Fibroblast of skin of right biceps (primary cell): ENCODE measurements around the gene GABRB3.
"Not testable (repeated sequence)": the region's sequence is repeated elsewhere in the genome, so short reads cannot be mapped to it uniquely, and the experiment has no call there.

Experiments
- DNase-seq: peaks from one replicate; pipeline ENCODE4 v3.0.0-alpha.2; 2013

The GABRB3 gene

DNA sequence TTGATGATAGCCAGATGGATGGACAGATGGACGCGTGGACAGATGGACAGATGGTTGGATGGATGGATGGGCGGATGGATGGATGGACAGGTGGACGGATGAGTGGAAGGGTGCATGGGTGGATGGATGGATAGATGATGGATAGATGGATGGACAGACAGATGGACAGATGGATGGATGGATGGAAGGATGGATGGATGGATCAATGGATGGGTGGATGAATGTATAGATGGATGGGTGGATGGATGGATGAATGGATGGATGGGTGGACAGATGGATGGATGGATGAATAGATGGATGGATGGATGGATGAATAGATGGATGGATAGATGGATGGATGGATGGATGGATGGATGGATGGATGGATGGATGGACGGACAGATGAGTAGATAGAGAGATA, 40.9 kb downstream of the GABRB3 start:
- no peak for DNase-seq

DNA sequence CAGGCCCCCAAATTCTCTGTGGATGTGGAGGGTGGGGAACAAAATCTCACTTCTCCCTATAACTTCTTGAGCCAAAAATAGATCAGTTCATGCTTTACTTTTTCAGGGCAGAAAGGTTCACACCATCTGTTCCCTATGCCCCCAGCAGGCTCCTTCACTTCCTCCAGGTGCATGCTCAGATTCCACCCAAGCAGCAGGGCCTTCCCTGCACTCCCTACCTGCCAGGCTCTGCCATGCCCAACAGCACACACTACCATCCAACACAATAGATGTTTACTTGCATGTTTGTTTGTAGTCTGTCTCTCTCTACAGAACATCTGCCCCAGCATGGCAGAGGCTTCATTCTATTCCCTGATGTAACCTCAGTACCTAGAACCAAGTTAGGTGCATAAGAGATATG, 43.3 kb downstream of the GABRB3 start:
- DNase-seq = no peak

- no peak for DNase-seq
Observed at GRCh38 chr15:26729030-26729429, 43.8 kb downstream of the GABRB3 start.

GRCh38 chr15:26724381-26725150, 48.3 kb downstream of the GABRB3 start:
- DNase-seq = no peak

- DNase-seq = no peak
Observed at GRCh38 chr15:26722621-26723160, 50.2 kb downstream of the GABRB3 start.

DNA sequence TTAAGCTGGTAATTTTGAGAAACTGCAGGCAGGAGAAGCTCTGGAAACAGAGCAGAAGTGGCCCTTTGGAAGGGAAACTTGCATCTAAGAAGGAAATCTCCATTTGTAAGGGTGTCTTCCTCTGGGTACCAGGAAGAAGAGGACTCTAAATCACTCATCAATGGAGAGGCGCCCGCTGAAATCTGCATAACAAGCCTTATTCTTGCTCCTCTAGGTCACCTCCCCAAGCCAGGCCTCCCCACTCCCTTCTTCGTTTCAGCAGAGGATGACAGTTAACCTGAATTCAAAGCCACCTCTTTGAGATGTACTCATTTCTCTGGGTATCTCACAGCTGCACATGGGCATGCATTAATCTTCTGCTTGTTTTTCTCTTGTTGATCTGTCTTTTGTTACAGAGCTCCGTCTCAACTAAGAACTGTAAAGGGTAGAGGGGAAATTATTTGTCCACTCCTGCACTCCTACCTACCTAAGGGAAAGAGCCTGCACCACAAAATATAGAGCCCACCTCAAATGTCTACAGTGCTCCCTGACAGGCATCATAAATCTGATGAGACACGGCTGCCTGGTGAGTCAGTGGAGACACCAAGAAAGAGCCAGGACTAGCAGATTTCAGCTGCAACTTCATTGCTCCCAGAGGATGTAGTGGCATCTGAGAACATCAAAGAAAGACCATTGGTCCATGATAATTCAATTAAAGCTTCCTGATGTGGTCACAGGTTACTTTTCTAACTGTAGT, 51.5 kb downstream of the GABRB3 start:
- DNase-seq = no peak

DNA sequence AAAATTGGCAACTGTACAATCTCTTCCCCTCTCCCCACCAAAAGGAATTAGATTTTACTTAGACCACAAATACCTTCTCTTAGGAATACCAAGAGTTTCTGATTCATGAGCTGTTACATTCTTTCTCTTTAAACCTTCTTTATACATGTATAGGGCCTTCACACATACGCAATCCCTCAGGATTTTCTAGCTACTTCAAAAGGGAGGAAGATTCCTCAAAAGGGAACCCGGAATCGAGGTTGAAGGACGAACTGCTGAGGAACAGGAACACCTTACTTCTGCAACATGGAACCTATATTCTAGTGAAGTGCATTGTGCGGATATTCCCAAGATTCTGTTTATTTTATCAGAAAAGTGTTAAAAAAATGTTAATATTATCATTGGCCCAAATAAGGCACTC, 52.3 kb downstream of the GABRB3 start:
- DNase-seq = no peak

DNA sequence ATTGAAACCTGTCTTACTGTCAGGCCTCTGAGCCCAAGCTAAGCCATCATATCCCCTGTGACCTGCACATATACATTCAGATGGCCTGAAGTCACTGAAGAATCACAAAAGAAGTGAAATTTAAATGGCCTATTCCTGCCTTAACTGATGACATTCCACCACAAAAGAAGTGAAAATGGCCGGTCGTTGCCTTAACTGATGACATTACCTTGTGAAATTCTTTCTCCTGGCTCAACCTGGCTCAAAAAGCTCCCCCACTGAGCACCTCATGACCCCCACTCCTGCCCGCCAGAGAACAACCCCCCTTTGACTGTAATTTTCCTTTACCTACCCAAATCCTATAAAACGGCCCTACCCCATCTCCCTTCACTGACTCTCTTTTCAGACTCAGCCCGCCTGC, 53.0 kb downstream of the GABRB3 start:
- not testable (repeated sequence) for DNase-seq

- no peak for DNase-seq
Observed at GRCh38 chr15:26716069-26716468, 56.8 kb downstream of the GABRB3 start.

DNA sequence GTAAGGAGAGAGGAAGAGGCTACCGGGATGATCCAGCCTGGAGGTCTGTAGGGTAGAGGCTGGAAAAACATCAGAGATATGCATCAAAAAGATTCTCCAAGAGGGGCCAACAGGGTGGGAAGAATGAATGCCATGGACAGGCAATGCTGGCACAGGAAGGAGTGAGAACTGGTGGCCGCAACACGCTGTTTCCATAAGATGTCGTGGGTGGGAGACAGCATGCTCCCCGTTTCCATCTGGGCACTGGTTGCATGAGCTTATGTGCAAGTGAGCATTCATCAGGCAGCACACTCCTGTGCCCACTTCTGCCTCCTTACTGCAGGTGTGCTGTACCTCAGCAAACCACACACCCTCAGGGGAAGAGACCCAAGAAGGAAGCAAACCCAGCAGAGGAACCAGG, 59.4 kb downstream of the GABRB3 start:
- no peak for DNase-seq

GRCh38 chr15:26712335-26712734, 60.5 kb downstream of the GABRB3 start:
- DNase-seq = no peak

GRCh38 chr15:26711445-26711844, 61.4 kb downstream of the GABRB3 start:
- DNase-seq = no peak

GRCh38 chr15:26702381-26702780, 70.5 kb downstream of the GABRB3 start:
- no peak for DNase-seq

DNA sequence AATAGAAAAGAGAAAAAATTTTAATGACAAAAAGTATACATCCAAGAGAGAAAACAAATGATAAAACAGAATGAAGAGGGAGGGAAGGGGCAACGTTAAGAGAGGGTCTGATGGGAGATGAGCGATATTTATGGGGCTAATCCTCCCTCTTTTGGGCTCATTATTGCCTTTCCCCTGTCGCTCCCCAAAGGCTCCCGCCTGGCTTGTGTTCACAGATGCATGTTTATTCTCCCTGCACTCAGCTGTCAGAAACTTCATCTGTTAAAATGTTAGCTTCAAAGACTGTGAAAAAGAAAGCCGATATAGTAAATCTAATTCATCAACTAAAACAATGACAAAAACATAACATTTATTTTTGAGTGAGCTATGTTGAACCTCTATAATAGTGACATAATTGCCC, 74.3 kb downstream of the GABRB3 start:
- no peak for DNase-seq

DNA sequence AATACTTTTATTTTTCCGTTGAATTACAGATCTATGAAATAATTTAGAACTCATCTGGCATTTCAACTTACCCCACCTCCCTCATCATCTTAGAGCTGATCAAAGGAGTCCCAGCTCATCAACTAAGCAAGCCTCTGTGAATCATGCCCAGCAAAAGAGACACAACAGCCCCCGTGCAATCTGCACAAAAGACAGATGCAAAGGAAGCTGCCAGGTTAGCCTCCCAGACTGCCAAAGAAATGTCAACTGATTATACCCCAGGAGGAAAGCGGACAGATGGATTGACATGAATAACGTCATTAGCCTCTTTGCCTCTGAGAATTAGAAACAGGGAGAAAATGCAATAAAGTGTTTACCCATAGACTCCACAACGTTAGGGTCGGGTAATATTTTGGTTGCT, 75.0 kb downstream of the GABRB3 start:
- no peak for DNase-seq

- DNase-seq = no peak
Observed at GRCh38 chr15:26691249-26691648, 81.6 kb downstream of the GABRB3 start.

GRCh38 chr15:26690778-26691177, 82.1 kb downstream of the GABRB3 start:
- DNase-seq = no peak

DNA sequence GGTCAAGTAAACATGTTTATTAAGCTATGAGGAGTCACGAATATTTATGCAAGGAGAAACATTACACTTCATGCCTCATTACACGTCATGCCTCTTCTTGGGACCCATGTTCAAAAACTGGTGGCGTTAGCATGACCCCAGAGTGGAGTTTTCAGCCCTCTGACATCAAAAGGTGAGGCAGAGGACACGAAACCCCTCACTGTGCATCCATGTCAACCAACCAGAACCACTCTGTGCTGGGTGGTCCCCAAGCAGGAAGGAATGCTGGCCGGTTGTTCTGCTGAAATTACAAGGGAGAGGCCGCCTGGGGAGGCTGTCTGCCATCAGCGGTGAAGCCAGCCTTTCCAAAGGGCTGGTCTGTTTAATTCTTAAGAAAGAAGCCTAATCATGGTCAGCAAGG, 83.4 kb downstream of the GABRB3 start:
- no peak for DNase-seq

DNA sequence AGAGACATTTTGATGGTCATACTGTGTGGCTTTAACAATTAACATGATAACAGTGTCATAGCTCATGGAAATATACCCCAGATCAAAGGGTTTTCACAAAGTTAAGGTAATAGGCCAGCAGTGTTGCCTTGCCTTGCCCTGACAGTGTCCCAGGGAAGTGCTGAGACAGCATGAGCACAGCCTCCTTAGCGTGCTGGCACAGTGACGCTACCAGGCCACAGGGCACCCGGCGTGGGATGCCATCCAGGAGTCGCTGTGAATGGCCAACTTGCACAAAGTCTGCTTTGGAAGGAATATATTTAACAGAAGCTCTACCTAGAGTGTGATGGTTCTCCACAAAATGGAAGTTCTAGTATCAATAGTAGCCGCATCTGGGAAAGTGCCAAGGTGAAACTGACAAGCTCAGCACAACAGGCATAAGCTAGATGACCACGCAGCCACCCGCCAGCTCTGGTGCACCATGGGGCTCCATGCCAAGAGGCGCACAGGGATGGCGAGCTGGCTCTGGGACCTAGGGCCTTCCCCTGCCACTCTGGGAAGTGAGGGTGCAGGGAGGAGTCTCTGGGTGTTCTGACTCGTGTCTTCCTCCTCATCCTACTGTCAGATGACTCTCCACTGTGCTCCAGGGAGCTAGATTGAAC, 86.2 kb downstream of the GABRB3 start:
- no peak for DNase-seq

GRCh38 chr15:26682598-26683164, 90.2 kb downstream of the GABRB3 start:
- DNase-seq = no peak

DNA sequence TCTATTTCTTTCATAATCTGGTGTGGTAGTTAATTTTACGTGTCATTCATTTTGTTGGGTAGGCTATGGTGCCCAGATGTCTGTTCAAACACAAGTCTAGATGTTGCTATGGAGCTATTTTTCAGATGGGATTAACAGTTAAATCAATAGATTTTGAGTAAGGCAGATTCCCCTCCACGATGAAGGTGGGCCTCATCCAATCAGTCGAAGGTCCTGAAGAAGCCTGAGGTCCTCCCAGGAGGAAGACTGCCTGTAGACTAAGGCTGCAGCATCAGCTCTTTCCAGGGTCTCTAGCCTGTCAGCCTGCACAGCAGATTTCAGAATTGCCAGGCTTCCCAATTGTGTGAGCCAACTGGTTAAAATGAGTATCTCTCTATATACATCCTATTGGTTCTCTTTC, 92.9 kb downstream of the GABRB3 start:
- no peak for DNase-seq

DNA sequence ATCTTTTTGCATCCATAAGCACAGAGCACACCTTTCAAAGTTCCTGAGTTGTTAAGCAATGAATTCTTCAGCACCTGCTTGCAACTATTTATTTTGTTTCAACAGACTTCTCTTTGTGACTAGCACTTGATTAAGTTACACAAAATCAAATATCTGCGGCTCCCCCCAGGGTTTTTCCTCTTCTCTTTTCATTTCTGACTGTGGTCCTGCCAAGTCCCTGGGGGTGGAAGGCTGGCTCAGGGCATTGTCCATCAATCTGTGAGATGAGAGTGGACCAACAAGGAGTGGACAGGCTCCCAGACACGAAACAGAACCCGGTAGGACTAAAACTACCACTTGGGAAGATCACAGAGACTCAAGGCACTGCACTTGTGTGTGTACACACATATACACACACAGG, 96.8 kb downstream of the GABRB3 start:
- no peak for DNase-seq

DNA sequence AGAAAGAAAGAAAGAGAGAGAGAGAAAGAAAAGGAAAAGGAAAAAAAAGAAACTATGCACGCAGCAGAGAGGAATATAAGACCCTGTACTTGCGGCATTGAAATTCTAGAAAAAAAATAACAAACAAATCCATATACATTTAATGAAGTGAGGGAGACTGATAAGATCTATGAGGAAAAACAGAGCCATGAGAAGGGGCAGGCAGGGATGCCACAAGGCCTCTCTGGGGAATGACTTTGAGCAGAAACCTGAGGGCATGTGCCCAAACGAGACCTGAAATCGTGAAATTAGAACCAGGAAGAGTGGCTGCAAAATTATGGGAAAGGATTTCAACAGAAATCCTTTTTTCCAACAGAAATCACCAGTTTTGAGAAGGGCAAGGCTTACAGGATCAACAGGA, 98.4 kb downstream of the GABRB3 start:
- DNase-seq = no peak

GRCh38 chr15:26673445-26673844, 99.4 kb downstream of the GABRB3 start:
- DNase-seq = no peak
